HG03039 (cell line): ENCODE measurements around the gene NCOA6.
"Not testable (repeated sequence)": the region's sequence is repeated elsewhere in the genome, so short reads cannot be mapped to it uniquely, and the experiment has no call there.

Source experiments
- ATAC-seq: cut with Tn5 transposase; IDR thresholded peaks from one replicate; pipeline ENCODE4 v1.9.1; 2021; ENCODE audit warnings: mild to moderate bottlenecking, moderate library complexity; ENCODE audit not compliant: unreplicated experiment

NCOA6 gene

DNA sequence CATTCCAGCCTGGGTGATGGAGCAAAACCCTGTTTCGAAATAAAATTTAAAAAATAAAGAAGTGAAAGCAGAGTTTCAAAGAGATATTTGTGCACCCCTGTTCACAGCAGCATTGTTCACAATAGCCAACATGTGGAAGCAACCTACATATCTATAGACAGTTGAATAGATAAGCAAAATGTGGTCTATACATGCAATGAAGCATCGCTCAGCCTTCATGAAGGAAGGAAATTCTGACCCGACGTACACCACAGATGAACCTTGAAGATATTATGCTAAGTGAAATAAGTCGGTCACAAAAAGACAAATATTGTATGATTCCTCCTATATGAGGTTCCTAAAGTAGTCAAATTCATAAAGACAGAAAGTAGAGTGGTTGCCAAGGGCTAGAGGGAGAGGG is 6.5 kb upstream of the NCOA6 start:
- ATAC-seq = no peak

DNA sequence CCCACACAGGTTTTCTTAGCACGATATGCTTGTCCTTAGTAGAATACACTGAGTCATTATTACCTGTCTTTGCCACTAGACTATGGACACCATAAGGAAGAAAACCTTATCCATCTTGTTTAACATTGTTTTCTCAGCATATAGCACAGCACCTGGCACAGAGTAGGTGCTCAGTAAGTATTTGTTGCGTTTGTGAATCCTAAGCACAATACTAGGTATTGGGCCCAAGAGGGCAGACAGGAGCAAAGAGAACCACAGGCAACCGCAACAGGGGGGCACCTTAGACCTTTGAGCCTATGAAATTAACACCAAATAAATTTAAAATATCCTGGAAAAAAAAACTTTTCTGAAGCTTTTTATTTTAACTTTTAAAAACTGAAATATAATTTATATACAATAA is 3.7 kb upstream of the NCOA6 start:
- no peak for ATAC-seq

DNA sequence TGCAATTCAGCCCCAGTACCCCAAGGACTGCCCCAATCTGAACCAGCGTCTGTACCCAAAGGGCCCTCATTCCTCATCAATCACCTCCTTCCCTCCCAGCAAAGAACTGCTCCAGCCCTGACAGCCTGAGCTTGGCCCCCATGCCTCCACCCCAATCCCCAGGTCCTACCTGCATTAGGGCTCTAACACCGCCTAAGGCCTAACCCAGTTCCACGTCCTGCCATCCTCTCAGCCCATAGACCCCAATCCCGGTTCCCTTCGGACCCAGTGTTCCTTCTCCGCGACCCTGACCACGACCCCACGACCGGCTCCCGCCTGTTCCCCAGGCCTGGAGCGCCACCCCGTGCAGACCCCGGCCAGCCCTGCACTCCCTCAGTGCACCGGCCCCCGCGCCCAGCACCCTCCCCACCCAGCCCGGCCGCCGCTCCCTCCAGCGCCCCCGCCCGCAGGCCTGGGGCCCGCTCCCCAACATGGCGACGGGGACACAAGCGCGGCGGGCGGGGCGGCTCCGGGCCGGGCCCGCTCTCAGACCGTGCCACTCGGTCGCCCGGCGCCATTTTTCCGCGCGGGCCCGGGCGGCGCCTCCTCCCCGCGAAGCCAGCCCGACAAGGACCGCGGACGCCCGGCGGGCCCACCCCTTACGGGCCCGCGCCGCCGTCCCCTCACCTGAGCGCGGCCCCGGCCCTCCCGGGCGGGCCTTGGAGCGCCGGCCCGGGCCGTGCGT is 483 bp downstream of the NCOA6 start:
- peak; percentile 61 for ATAC-seq

DNA sequence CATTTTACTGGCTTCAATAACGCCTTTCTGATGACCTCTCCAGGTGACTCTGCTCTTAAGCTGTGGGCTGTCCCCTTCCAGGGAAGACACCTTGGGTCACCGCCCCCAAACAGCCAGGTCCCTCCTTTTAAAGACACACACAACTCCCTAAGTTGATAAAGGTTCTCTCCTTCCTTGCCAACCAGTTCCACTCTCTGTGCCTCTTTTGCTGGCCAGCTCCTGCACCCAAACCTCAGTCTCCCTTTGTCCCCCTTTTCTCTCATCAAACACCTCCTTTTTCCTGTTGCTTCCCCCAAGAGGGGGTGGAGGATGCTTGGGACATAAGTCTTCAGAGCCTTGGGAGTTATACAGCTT is 1.0 kb downstream of the NCOA6 start:
- ATAC-seq = no peak

DNA sequence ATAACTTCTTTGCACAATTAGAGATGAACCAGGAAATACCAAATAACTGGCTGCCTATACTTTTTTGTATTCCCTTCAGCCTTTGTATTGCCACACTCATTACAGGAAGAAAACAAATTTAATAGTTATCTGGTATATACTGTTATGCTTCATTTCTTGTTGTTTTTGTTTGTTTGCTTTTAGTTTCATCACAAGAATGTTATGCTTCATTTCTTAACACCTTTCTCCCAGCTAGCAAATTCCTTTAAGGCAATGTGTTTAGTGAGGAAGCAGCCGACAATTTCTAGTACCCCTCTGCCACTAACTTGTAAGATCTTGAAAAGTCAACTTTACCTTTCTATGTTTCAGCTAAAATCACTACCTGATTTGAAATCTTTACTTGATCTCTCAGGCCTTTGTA is 1.4 kb downstream of the NCOA6 start:
- ATAC-seq = no peak

DNA sequence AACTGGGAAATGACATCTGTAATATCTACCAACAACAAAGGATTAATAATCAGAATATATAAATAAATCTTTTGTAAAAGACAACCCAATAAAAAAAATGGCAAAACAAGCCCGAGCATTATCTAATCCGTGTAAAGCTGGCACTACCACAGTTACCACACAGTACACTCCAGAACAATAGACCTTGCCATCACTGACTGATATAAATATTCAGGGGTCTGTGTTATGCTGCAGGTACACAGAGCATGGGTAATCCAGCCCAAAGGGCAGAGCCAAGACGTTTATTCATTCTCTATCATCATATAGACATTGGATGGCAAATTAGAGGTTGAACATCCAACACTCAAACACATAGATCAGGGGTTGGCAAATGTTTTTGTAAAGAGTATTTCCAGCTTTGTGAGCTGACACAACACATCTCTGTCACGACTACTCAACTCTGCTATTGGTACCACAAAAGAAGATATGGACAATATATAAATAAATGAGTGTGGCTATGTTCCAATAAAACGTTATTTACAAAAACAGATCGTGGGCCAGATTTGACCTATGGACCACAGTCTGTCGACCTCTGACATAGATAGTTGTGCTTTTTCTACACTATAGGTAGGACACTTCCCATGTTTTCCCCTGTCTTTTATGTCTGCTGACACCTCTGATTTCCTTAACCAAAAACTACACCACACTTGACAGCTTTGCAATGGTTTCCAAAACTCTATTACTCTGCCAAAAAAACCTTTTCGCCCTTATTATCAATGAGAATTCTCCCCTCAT is 4.5 kb downstream of the NCOA6 start:
- ATAC-seq = no peak

DNA sequence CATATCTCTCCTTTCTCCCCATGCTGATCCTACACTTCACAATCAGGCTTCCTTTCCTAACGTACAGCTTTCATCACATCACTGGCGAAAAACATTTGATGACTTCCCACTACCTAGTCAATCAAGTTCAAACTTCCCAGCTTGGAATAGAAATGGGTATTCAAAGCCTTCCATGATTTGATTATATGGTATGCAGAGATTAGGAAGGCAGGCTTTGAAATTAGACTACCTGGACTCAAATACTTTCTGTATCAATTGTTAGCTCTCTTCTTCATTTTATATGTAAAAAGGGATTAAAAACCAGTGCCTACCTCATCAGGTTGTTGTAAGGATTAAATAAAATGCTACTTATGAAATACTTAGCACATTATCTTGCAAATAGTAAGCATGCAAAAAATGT is 7.7 kb downstream of the NCOA6 start:
- ATAC-seq = no peak

DNA sequence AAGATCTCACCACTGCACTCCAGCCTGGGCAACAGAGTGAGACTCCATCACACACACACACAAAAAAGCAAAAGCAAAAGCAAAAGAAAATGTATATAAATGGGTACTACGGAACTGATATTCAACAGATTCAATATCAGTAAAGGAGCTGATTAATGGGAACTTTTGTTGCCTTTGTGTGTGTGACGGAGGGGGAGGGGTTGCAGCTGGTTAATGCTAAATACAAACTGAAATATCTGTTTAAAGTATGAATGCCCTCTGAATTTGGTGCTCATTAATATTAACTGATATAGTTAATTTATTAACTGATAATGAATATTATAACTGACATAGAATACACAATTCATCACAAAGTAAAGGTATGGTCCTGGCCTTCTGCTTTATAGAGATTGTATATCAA is 8.4 kb downstream of the NCOA6 start:
- no peak for ATAC-seq

DNA sequence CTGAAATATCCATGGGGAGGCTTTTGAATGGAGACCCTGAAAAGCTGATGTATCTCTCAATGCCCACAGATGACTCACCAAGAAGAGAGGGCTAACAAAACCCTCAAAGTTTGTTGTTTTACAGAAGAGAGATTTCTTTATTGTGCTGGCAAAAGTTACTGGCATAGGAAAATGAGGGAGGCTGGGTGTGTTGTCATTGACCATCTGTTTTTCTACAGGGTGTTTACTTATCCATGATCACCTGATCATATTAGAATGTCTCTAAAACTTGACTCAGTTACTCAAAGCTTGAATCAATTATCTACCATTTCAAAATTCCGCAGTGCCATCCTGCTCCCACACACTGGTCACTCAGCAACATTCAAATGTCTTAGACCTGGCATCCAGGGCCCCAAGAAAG is 9.8 kb downstream of the NCOA6 start:
- no peak for ATAC-seq

DNA sequence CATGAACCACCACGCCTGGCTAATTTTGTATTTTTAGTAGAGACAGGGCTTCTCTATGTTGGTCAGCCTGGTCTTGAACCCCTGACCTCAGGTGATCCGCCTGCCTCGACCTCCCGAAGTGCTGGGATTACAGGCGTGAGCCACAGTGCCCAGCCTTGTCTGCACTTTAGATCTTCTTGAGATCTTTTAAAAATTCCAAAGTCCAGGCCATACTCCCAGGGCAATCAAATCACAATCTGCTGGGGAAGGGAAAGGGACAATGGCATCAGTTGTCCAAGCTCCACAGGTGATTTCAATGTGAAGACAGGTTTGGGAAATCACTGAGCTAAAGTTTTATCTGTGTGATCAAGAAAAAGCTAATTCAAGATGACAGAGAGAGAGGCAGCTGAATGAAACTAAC is 16.9 kb downstream of the NCOA6 start:
- no peak for ATAC-seq

DNA sequence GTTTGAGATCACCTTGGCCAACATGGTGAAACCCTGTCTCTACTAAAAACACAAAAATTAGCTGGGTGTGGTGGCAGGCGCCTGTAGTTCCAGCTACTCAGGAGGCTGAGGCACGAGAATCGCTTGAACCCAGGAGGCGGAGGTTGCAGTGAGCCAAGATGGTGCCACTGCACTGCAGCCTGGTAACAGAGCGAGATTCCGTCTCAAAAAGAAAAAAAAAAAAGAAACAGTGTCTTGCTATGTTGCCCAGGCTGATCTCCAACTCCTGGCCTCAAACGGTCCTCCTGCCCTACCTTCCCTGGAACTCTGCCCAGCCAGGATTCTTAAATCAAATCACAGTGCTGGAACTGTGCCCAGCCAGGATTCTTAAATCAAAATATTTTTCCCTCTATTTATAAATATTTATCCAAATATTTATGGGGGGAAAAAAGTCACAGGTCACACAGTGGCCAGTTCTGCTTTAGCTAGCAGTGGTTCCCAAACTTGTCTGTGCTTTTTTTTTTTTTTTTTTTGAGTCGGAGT is 17.4 kb downstream of the NCOA6 start:
- not testable (repeated sequence) for ATAC-seq

DNA sequence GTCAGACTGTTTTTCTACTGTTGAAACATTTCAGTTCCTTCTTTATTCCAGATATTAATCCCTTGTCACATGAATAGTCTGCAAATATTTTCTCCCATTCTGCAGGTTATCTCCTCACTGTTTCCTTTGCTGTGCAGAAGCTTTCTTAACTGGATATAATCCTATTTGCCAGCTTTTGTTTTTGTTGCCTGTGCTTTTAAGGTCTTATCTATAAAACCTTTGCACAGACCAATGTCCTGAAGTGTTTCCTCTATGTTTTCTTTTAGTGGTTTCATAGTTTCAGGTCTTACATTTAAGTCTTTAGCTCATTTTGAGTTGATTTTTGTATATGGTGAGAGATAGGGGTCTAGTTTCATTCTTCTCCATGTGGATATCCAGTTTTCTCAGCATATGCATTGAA is 19.2 kb downstream of the NCOA6 start:
- no peak for ATAC-seq

DNA sequence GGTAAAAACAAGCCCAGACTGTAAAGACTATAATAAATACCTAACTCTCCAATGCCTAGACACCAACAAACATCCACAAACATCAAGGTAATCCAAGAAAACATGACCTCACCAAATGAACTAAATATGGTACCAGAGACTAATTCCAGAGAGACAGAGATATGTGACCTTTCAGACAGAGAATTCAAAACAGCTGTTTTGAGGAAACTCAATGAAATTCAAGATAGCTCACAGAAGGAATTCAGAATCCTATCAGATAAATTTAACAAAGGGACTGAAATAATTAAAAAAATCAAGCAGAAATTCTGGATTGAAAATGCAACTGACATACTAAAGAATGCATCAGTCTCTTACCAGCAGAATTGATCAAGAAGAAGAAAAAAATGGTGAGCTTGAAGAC is 26.6 kb downstream of the NCOA6 start:
- ATAC-seq = no peak

DNA sequence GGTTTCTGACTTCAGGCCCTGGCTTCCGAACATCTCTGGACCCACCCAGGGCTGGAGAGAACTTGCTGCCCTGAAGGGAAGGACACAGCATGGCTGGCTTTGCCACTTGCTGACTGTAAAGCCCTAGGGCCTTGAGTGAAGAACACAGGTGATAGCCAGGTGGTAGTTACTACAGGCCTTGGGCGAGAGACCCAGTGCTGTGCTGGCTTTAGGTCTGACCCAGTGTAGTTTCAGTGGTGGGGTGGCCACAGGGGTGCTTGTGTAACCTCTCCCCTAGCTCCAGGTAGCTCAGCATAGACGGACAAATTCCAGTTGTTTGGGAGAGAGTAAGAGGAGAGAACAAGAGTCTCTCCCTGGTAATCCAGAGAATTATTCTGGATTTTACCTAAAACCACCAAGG is 27.1 kb downstream of the NCOA6 start:
- no peak for ATAC-seq

DNA sequence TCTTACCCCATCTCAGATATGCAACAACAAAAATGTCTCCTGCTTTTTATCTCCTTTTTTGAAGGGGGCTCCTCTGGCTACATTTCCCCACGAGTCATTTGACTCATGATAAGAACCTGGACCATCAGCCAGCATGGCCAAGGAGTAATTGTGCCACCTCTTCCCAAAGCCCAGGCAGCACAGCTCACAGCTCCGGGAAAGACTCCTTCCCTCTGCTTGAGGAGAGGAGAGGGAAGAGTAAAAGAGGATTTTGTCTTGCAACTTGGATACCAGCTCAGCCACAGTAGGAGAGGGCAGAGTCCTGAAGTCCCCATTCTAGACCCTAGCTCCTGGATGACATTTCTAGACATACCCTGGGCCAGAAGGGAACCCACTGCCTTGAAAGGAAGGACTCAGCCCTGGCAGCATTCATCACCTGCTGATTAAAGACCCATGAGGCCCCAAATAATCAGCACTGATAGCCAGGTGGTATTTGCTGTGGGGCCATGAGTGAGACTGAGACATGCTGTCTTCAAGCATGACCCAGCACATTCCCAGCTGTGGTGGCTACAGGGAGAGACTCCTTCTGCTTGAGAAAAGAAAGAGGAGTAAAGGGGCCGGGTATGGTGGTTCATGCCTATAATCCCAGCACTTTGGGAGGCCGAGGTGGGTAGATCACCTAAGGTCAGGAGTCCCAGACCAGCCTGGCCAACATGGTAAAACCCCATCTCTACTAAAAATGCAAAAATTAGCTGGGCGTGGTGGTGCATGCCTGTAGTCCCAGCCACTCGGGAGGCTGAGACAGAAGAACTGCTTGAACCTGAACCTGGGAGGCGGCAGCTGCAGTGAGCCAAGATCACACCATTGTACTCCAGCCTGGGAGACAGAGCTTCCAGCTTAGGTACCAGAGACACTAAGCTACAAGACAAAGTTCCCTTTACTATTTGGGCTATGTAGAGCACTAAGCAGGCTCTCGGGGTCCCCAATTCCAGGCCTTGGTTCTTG is 28.1 kb downstream of the NCOA6 start:
- ATAC-seq = no peak

DNA sequence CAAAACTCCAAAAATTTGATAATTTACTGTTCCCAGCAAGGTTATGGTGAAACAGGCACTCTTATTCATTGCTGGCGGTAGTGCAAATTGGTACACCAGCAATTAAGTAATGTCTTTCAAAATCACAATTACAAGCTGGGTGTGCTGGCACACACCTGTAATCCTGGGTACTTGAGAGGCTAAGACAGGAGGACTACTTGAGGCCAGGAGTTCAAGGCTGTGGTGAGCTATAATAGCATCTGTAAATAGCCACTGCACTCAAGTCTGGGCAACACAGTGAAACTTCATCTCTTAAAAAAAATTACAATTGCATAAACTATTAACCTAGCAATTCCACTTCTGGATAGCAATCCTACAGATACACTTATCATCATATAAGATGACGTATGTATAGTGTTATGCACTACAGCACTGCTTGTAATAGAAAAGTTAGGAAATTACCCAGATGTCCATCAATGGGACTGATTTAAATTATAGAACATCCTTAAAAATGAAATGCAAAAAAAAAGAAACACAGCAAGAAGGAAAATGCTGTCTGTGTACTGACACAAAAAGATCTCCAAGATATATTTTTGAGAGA is 31.4 kb downstream of the NCOA6 start:
- no peak for ATAC-seq

DNA sequence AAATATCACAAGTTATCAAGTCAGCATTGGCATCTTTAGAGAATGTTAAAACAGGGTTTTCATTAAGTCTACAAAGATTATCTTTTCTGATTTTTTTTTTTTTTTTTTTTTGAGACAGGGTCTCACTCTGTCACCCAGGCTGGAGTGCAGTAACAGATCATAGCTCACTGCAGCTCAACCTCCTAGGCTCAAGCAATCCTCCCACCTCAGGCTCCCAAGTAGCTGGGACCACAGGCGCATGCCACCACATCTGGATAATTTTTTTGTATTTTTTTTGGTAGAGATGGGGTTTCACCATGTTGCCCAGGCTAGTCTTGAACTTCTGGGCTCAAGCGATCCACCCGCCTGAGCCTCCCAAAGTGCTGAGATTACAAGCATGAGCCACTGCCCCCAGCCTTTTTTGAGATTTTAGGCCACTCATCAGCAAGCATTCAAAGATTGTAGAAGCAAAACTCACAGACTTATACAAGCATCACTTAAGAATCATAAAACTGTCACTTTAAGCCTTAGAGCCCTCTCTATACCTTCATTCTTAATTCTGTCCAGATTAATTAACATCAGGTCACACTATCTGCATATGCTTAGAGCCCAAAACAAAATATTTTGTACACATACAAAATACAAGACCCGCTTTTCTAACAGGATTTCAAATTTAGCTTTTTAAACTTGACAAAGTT is 32.6 kb downstream of the NCOA6 start:
- ATAC-seq = no peak

DNA sequence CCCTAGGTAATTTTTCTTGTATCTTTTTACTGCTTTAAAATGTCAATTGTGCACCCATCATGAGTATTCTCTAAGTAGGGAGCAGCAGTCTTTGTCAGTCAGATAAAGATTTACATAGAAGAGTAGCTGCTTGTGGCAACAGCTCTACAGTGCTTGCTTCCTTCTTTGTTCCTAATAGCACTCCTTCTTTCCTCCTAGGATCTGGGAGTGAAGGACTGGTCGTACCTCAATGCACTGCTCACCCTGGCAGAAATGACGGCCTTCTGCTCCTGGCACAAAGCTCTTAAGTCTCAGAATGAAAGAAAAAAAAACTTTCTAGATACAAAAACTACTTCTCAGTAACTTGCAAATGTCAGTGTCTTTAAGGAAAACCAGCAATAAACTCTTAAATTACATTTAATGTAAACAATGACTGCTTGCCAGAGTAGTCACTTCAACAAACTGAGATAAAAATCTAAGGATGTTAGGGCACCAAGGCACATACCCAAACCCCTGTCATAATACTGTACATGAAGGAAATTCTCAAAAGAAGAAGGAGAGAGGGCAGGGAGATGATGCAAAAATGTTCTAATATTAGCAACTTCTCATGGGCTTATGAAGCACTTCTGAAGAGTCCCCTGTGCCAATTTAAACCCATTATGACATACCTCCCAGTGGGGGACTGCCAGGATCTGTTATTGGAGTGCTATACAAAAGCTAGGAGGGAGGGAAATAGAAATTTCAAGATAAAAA is 34.0 kb downstream of the NCOA6 start:
- ATAC-seq = no peak

DNA sequence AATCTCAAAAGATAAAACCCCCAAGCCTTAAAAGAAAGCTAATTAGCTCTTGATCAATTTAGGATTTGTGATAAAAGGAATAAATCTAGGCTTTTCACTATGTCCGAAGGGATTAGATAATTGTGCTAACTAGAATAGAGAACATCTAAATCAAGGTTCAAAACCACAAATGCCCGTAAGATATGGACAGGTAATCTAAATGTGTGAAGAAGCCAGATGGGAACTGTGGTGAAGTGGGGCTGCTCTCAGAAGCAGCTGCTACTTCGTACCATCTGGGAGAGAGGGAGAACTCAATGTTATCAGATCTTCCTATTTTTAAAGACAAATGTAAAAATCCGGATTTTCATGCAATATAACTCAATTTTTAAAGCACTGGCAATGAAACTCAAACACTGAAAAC is 44.2 kb downstream of the NCOA6 start:
- ATAC-seq = no peak

DNA sequence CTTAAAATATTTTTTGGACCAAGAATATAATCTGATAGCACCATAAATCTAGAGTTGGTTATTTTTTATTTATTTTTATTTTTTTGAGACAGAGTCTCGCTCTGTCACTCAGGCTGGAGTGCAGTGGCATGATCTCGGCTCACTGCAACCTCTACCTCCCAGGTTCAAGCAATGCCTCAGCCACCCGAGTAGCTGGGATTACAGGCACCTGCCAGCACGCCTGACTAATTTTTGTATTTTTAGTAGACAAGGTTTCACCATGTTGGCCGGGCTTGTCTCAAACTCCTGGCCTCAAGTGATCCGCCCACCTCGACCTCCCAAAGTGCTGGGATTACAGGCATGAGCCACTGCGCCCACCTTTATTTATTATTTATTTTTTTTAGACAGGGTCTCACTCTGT is 45.2 kb downstream of the NCOA6 start:
- ATAC-seq = not testable (repeated sequence)
